NCI-H446 treated with DMSO at 0.1 percent for 48 hours (cell line): ENCODE results near the gene TMC3.

Source experiments
- DNase-seq: peaks from one replicate; lab custom pipeline; 2025; lab: John Stamatoyannopoulos, UW

The TMC3 gene

DNA sequence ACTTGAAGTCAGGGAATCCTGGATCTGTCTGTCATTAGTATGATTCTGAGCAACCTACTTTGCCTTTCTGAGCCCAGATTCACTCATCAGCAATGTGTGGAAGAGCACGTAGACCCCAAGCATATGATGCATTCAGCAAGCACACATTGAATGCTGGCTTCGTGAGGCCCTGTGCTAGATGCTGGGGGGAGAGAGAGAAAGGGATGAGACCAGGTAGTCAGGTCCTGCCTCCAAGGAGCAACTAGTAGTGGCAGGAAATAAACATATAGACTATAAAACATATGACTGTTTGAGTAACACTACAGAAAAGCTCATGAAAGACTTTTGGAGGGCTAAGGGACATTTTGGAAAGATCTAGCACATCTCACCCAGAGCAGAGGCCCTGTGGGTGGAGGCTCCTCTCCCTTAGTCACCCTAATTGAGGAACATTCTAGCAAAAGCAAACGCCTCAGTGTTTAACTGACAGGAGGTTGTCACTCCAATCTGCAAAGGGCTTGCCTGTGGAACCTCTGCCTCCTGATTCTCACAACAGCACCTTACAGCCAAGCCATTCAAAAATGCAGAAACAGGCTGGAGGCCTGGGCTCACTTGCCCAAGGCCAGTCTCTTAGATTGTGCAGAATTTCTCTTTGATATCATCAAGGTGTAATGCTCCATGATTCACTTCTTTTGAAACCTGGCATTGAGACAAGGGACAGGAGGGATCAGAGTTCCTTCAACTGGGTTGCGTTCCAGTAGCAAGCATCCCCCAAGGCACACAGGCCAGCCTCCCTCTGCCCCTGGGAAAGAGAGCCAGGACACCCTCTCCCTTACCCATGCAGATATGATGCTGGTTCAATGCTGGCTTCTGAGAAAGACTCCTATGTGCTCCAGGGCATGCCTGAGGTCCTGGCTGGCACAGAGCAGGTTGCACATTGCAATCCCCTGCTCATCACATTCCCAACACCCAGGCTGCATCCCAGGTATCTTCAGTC is 76.1 kb downstream of the TMC3 start:
- DNase-seq, result no peak

DNA sequence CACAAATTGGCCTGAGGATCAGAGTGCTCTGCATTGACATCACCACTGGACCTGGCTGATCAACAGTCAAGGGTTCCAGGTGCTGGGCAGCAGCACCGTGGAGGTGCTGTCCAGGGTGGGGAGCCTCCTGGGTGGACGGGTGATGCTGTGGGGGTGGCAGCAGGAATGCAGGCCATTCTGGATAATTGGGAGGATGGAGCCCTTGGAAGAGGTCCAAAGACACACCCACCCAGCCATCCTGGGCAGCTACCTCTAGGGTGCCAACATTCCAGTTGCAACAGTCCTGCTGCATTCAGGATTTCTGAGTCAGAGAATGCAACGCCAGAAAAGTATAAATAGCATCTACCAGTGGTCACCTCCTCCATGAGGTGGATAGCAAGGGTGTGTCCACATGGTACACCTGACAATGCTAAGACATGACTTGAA is 76.9 kb downstream of the TMC3 start:
- no peak for DNase-seq

- DNase-seq, result no peak
Measured at GRCh38 chr15:81296673-81297072, 77.3 kb downstream of the TMC3 start.

GRCh38 chr15:81296186-81296585 is 77.8 kb downstream of the TMC3 start:
- DNase-seq, result no peak

DNA sequence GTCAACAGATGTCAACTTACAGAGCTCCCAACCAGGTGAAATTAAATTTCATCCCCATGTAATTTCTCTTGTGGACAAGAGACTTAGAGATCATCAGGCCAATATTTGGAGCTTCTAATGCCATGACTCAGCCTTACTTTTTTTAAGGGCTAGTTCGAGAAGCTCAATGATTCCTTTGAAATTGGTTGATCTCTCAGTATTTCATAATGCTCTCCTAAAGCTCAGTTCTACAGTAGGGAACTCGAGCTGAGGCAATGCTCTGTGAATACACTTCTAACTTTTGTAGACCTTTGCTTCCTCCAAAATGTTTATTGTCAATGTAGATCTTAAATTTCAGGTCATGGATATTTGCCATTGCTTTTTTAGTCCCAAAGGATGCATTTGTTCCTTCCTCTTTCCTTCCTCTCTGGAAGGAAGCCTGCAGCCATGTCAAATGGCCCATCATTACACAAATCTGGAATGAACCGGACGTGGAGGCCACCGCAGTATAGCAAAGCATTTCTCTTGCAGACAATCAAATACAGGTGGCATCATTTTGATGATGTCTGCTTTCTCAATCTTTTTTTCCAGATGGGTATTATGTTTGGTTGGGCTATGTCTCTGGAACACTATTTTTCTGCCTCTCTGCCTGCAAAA is 78.4 kb downstream of the TMC3 start:
- DNase-seq, result no peak

DNA sequence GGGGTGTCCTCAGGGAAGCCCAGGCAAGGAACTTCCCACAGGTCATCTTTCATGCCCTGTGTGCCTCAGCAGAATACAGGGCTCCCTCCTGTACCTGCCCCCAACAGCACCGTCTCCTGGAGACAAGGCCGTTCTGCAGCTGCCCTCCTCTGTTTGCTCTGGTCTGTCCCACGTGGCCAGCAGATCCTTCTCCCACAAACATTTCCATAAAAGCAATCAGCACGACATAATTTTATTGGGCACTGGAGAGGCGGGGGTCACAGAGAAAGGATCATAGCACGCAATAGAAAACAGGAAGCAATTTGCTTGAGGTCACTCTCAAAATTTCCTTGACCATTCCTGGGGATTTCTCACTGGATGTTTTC is 79.5 kb downstream of the TMC3 start:
- DNase-seq, result no peak

DNA sequence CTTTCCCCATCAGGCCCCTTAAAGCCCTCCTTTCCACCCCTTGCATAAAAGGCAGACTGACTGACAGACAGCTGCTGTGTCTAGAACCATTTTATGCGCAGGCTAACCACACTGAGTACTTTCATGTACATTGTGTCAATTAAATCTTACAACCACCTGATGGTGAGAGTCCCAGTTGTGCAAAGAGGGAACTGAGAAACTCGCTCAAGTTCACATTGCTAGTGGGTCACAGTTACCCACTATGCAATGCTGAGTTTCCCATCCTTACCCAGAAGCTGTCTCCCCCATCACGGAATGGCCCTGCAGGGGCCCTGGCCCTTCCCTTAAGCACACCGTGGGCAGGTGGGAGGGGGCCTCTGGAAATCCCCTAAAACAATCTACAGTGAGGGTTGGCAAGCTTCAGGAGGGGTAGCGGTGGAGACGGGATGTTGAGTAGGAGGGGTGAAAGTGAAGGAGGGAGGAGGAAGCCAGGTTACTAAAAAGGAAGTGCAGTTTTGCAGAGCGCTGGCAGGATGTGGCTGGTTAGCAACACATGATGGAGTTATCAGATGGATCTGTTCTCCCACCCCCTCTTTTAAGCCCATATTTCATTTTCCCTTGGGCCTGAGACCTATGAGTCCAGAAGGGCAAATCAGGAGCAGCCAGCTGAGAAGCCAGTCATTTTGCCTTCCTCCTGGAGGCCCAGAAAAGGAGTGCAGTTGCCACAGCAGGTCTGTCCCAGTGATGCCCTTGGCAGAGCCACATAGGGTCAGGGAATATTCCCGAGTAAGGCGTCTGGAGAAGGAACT is 80.1 kb downstream of the TMC3 start:
- DNase-seq, result no peak

GRCh38 chr15:81292523-81293001 is 81.5 kb downstream of the TMC3 start:
- DNase-seq, result no peak

- no peak for DNase-seq
Measured at GRCh38 chr15:81291916-81292522, 82.0 kb downstream of the TMC3 start.

DNA sequence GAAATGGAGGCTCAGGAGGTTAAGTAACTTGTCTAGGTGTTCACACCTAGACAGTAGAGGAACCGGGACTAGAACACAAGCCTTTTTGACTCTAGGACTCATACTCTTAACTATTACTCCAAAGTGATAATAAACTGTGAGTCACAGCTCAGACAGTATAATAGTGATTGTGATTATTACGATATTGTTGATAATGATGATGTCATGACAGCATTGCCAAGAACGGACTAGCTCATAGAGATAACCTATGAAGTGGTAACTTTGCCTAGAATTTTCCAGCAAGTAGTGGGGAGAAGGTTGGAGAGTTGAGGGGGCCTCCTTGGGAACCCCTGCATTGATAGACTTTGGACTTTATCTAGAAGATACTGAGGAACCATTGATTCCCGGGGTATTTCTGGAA is 84.1 kb downstream of the TMC3 start:
- DNase-seq, result no peak

DNA sequence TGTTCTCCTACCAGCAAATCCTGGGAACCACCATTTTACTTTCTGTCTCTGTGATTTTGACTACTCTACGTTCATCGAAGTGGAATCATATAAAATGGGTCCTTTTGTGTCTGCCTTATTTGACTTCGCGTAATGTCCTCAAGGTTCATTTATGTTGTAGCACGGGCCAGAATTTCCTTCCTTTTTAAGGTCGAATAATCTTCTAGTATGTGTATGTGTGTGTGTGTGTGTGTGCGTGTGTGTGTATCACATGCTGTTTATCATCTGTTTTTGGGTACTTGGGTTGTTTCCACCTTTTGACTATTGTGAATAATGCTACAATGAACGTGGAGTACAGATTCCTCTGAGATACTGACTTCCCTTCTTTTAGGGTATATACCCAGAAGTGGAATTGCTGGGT is 85.4 kb downstream of the TMC3 start:
- DNase-seq, result no peak

GRCh38 chr15:81288040-81288439 is 86.0 kb downstream of the TMC3 start:
- no peak for DNase-seq

GRCh38 chr15:81286621-81287121 is 87.3 kb downstream of the TMC3 start:
- DNase-seq, result no peak

- no peak for DNase-seq
Measured at GRCh38 chr15:81285461-81285860, 88.6 kb downstream of the TMC3 start.

- no peak for DNase-seq
Measured at GRCh38 chr15:81284256-81285031, 89.6 kb downstream of the TMC3 start.

GRCh38 chr15:81282911-81283310 is 91.1 kb downstream of the TMC3 start:
- no peak for DNase-seq

GRCh38 chr15:81282606-81282895 is 91.5 kb downstream of the TMC3 start:
- no peak for DNase-seq

DNA sequence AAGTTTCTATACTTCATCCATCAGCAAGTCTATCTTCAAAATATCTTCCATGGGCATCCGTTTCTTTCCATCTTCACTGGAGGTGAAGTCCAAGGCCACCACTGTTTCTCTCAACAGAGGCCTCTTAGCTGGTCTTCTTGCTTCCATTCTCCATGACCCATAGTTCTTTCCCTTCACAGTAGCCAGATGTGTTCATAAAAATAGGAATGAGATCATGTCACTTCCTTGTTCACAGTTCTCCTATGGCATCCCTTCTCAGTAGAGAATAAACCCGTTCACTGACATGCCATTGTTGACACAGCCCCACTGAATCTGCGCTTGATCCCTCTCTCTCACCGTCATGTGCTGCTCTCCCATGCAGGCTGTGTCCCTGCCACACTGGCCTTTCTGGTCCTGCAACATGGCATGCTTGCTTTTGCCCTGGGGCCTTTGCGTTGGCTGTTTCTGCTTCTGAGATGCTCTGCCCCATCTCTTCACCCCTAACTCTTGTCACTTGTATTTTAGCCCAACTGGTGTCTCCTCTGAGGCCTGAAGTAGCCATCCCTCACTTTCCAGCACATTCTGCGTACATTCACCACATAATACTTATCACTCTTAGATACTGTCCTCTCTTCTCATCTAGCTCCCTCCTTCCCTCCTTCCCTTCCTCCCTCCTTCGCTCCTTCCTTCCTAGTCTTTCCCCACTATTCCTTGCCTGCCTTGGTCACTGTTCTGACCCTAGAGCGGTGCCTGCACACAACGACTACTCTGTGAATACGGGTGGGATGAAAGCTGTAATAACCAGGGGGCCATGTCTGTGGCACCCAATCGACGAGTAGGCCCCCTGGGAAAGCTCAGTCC is 92.0 kb downstream of the TMC3 start:
- no peak for DNase-seq

DNA sequence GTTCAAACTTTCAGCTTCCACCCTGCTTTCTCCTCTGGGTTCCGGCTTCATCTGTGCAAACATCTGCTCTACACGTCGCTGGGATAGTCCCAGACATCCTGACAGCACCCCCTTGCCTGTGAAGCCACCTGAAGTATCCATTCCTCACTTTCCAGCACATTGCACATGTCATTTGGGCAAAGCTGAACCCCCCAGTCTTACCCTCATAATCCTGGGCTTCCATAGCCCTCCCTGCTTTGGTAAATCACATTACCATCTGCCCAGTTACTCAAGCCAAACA is 92.6 kb downstream of the TMC3 start:
- no peak for DNase-seq
